ENCODE data around the gene CDC42BPB. TPM values are rescaled to one million over a fixed set of nuclear protein-coding genes. Genes with fewer than 3 reads are reported as not detected.

The CDC42BPB gene
- total RNA-seq, 4 donors from 2014 or later: 105 to 178 (median 107) TPM

DNA sequence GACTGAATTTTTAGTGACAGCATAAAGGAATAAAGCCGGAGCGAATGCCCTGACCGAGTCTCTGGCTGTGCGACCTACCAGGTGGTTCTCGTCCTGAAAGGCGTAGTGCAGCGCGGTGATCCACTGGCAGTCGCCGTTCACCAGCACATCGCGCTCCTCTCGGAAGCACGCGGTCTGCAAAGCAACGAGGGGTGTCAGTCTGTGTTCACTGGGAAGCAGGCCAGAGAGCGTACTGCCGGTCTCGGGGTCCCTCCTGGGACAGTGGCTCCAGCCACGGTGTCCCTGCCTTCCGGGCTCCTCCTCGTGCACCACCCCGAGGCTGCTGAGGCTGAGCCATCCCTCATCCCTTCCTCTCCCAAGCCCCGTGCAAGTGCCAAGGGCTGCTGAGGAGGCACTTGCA is 53.5 kb downstream of the CDC42BPB start:
- no peaks in the 10 kb centered on the region for H3K4me1 ChIP-seq
- no peak overlapping the region for H3K4me3 ChIP-seq
- H3K36me3 ChIP-seq: peaks cover 68% of the 10 kb centered on the region
- H3K9me3 ChIP-seq: no peaks in the 10 kb centered on the region
- TF ChIP-seq, protein P1, sequence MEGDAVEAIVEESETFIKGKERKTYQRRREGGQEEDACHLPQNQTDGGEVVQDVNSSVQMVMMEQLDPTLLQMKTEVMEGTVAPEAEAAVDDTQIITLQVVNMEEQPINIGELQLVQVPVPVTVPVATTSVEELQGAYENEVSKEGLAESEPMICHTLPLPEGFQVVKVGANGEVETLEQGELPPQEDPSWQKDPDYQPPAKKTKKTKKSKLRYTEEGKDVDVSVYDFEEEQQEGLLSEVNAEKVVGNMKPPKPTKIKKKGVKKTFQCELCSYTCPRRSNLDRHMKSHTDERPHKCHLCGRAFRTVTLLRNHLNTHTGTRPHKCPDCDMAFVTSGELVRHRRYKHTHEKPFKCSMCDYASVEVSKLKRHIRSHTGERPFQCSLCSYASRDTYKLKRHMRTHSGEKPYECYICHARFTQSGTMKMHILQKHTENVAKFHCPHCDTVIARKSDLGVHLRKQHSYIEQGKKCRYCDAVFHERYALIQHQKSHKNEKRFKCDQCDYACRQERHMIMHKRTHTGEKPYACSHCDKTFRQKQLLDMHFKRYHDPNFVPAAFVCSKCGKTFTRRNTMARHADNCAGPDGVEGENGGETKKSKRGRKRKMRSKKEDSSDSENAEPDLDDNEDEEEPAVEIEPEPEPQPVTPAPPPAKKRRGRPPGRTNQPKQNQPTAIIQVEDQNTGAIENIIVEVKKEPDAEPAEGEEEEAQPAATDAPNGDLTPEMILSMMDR (IDR thresholded peaks at IDR 0.05): no peak
- TF ChIP-seq EP300 (IDR thresholded peaks at IDR 0.05): no peak
- no peak overlapping the region for H3K27ac ChIP-seq
- no peaks in the 10 kb centered on the region for H3K27me3 ChIP-seq
- peak in 1 of 2 donors; percentile 59 for DNase-seq (ENCODE audit: low spot score in 2 of 2)
- 92% methylated on average over 21 of the region's 24 CpGs for WGBS

DNA sequence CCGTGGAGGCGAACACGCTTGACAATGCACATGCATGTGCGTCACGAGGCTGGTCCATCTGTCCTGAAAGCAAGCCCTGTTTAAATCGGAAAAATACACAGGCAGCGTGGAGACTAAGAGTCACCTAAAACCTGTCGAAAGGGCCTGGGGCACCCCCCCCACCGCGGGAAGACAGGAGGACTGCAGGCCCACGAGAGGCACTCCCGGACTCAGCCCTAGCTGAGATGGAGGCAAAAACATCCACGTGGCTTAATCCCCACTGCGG is 54.1 kb downstream of the CDC42BPB start:
- TF ChIP-seq POLR2A (IDR thresholded peaks at IDR 0.05): no peak
- TF ChIP-seq, protein P1 (IDR thresholded peaks at IDR 0.05): no peak
- WGBS: 94% methylated on average over 8 of the region's 14 CpGs
- Histone ChIP-seq H3K36me3 (peaks cover 67% of the 10 kb centered on the region), H3K27ac (no peak overlapping the region), H3K4me1 (no peaks in the 10 kb centered on the region), H3K27me3 (no peaks in the 10 kb centered on the region), H3K4me3 (no peak overlapping the region), H3K9me3 (no peaks in the 10 kb centered on the region)
- peak in 1 of 2 donors; percentile 40 for DNase-seq (ENCODE audit: low spot score in 2 of 2)

DNA sequence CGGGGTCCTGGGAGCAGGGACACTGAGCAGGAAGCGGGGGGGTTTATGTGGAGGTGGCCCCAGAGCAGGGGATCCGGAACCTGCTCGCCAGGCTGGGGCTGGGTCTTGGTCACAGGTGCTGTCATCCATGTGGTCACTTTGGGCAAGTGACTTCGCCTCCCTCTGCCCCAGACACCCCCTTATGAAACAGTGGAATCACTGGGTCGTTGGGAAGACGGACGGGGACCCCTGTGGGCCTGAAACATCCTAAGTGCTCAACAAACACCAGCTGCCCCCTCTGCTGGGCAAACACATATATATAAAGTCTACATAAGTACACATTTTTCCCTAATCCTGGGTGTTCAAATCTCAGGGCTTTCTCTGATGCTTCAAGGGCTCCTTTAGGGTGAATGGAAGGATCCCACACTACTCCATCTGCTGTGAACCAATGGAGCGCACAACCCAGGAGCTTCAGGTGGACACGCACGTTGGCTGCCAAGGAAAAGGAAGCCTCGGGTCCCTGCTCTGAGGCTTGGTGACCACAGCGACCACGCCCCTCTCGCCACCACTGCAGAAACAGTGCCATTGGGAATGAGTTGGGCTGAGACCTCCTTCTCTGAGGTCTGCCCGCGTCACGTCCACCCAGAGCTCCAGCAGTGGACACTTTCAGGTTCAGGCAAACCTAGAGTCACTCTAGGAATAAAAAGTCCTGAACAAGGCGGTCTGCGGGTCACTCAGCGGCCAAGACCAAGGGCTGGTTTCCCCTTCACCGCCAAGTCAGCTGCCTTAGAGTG is 54.6 kb downstream of the CDC42BPB start:
- Histone ChIP-seq H3K27me3 (no peaks in the 10 kb centered on the region), H3K9me3 (no peaks in the 10 kb centered on the region), H3K36me3 (peaks cover 67% of the 10 kb centered on the region), H3K27ac (no peak overlapping the region), H3K4me3 (no peak overlapping the region), H3K4me1 (no peaks in the 10 kb centered on the region)
- peak in 1 of 2 donors; percentile 53 for DNase-seq (ENCODE audit: low spot score in 2 of 2)
- TF ChIP-seq POLR2A (IDR thresholded peaks at IDR 0.05): no peak
- TF ChIP-seq EP300 (IDR thresholded peaks at IDR 0.05): no peak
- no peak for TF ChIP-seq POLR2AphosphoS5 (IDR thresholded peaks at IDR 0.05)
- TF ChIP-seq, protein P1 (IDR thresholded peaks at IDR 0.05): no peak
- WGBS: 92% methylated on average over 14 of the region's 22 CpGs

DNA sequence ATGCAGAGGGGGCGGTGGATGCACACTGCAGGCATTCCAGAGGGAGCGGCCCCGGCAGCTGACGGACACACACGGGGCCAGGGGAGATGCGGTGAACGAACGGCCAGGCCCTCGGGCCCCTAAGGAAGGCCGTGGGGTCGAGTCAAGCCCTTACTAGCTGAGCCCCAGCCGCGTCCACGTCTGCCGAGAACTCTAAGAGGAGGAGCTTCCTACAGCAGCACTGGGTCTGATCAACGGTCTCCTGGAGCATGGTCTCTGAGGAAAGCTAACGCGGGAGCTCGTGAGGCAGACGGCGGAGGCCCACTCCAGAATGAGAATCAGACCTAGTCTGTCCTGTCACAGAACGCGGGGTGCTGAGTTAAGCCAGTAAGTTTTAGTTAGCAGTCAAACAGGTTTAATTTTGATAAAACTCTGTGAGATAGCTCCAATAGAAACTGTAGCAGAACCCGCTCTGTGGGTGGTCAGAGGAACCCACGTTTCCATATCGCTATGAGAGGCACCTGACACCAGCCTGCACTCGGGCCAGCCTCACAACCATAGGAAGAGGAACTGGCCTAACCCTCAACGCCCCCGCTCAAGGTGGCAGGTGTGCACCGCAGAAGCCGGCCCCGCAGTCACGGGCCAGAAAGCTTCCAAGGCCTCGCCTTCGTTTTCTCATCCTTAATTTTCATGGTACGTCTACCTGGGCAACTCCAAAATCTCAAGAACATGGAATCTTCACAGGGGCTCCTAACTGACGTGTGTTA is 55.5 kb downstream of the CDC42BPB start:
- H3K4me3 ChIP-seq: no peak overlapping the region
- H3K36me3 ChIP-seq: peaks cover 67% of the 10 kb centered on the region
- no peaks in the 10 kb centered on the region for H3K9me3 ChIP-seq
- DNase-seq (ENCODE audit: low spot score in 2 of 2): no peak
- H3K4me1 ChIP-seq: no peaks in the 10 kb centered on the region
- H3K27me3 ChIP-seq: no peaks in the 10 kb centered on the region
- WGBS: 91% methylated on average over 32 of the region's 37 CpGs
- no peak overlapping the region for H3K27ac ChIP-seq
- TF ChIP-seq, protein P1 (IDR thresholded peaks at IDR 0.05): no peak
- TF ChIP-seq POLR2AphosphoS5 (IDR thresholded peaks at IDR 0.05) (no peak), EP300 (IDR thresholded peaks at IDR 0.05) (no peak), POLR2A (IDR thresholded peaks at IDR 0.05) (no peak)

DNA sequence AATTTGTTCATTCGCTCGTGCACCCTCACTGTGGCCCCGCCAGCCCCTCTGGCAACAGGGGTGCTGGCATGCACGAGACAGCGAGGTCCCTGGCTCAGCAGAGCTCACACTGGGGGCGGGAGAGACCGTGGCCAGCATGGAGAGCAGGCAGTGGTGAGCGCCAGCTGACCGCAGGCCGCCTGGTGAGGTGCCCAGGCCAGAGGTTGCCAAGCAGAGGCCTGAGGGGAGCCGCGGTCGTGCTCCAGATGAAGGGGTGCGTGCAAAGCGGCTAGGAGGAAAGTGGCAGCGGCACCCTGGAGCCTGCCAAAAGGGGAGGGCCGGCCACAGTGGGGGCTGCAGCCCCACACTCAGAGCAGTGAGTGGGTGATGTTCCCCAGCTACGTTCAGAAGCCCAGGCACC is 56.1 kb downstream of the CDC42BPB start:
- peaks cover 67% of the 10 kb centered on the region for H3K36me3 ChIP-seq
- no peaks in the 10 kb centered on the region for H3K4me1 ChIP-seq
- no peak overlapping the region for H3K27ac ChIP-seq
- TF ChIP-seq, protein P1 (IDR thresholded peaks at IDR 0.05): no peak
- TF ChIP-seq EP300 (IDR thresholded peaks at IDR 0.05) (no peak), POLR2A (IDR thresholded peaks at IDR 0.05) (no peak), POLR2AphosphoS5 (IDR thresholded peaks at IDR 0.05) (no peak)
- H3K9me3 ChIP-seq: no peaks in the 10 kb centered on the region
- WGBS: 94% methylated on average over 12 of the region's 18 CpGs
- no peak overlapping the region for H3K4me3 ChIP-seq
- no peak for DNase-seq (ENCODE audit: low spot score in 2 of 2)
- H3K27me3 ChIP-seq: no peaks in the 10 kb centered on the region

Data from suprapubic skin (tissue), 4 donors.